GM18526 (cell line): ENCODE results near the gene FOXI3.

Experiments
- POLR2A ChIP-seq: IDR thresholded peaks from 3 replicates; pipeline ENCODE4 v1.6.1; 2011; ENCODE audit not compliant: insufficient read length; ENCODE audit errors: extremely low read depth

The FOXI3 gene

DNA sequence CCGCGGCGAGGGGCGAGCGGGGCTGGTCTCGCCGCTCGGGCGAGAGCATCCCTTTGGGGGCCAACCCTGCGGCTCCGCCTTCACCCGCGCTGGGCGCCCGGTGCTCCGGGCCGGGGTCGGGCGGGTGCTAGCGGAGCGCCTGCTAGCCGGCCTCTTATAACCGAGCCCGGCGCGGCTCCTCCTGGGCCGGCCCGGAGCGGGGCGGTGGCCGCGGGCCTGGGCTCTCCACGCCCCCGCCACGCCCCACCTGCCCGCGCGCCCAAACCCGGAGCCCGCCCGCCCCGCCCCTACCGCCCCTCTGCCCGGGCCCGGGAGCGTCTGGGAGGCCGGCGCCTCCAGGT lies at the start of gene FOXI3:
Gene FOXI3 (minus strand): TSS at position 129 of the 341 bp plus-strand sequence. CDS start 158 bp downstream, outside the sequence.
- no peak for TF ChIP-seq POLR2A

DNA sequence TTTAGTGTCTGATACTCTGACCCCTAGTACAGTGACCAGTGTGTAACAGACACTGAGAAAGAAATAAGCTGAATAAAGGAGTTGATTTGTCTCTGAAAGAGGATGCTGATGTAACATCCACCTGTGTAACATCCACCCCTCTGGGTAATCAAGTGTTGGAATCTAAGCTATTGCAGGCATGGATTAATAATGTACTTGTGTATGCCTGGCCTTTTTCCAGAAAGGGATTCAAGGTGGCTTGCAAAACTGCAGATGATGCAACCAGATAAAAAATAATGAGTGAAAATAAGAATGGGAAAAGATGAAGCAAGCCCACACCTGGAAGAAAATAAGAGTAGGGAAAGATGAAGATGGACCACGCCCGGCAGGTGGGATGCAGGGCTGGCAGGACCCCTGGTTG lies 48.2 kb upstream of the FOXI3 start:
- no peak for TF ChIP-seq POLR2A

DNA sequence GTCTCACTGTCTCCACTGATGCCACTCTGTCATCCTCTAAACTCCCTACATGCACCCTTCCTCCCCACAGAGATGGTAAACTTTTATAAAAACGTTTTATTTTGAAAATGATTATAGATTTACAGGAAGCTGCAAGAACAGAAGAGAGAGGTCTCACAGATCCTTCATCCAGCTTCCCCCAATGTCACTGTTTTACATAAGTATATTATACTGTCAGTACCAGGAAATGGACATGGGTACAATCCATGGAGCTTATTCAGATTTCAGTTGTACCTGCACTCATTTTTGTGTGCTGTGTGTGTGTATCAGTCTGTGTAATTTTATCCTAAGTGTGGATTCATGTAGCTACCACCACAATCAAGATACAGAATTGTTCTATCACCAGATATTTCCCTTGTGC lies 46.7 kb upstream of the FOXI3 start:
- no peak for TF ChIP-seq POLR2A

DNA sequence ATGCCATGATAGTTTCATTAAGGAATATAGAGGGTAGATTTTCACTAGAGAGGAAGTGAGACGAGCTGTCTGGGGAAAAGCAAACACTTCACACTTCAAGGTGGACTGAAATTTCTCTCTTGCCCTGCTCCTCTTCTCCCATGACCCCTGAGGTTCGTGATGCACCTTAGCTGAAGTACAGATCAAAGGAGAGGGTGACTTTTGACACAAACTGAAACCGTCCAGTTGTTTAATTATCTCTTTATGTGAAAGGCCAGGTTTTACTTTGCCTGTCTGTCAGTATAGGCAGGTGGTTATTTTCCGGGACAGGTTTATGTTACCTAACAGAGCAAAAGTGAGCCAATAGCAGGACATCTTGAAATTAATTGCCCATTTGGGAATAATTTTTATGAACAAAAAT lies 41.0 kb upstream of the FOXI3 start:
- no peak for TF ChIP-seq POLR2A

- TF ChIP-seq POLR2A = no peak
Measured at GRCh38 chr2:88492002-88492401, 39.5 kb upstream of the FOXI3 start.

GRCh38 chr2:88489181-88489580 lies 36.7 kb upstream of the FOXI3 start:
- no peak for TF ChIP-seq POLR2A

GRCh38 chr2:88483200-88483599 lies 30.7 kb upstream of the FOXI3 start:
- no peak for TF ChIP-seq POLR2A

GRCh38 chr2:88481691-88482336 lies 29.3 kb upstream of the FOXI3 start:
- TF ChIP-seq POLR2A = no peak

DNA sequence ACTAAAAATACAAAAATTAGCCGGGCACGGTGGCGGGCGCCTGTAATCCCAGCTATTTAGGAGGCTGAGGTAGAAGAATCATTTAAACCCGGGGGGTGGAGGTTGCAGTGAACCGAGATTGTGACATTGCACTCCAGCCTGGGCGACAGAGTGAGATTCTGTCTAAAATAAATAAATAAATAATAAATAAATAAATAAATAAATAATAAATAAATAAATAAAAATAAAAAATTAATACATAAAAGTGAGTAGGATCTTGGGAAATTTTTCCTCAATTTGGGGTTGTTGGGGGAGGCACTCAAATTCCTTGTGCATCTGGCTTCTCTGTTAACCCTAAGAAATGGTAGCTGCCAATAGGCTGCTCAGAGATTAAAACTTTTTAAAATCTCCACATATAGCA lies 20.3 kb upstream of the FOXI3 start:
- TF ChIP-seq POLR2A = no peak

DNA sequence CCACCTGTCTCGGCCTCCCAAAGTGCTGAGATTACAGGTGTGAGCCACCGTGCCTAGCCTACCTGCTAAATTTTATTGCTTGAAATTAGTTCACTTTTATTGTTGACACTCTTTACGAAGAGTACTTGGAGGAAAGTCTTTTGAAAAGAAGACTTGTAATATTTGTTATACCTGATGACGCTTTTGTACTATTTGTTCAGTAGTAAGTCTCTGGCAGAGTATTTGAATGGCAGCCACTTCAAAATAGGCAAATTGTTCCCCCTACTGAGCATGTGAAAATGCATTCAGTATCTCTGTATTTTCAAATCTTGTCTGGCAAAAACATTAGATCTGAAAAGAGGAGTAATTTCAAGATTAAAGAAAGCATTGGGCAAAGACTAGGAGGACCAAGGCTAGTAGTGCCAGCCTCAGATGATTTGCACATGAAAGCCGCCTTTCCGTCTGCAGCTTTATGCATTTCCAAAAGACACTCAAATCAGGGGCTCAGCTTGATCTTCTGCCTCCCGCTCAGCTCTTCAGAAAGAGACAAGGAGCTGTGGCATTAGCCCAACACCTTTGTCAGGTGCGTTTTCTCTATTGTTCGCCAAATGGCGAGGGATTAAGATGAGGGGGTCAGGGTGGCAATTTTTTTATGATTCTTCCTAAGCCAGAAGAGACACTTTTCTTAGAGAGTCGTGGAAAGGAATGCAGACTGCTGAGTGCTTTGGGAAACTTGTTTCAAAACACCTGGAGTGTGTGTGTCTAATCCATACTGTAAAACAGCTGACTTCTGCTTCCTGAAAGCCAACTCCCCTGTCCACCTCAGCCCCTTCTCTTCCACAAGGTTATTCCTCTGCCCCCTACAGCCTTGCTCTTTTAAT lies 18.8 kb upstream of the FOXI3 start:
- TF ChIP-seq POLR2A = no peak

DNA sequence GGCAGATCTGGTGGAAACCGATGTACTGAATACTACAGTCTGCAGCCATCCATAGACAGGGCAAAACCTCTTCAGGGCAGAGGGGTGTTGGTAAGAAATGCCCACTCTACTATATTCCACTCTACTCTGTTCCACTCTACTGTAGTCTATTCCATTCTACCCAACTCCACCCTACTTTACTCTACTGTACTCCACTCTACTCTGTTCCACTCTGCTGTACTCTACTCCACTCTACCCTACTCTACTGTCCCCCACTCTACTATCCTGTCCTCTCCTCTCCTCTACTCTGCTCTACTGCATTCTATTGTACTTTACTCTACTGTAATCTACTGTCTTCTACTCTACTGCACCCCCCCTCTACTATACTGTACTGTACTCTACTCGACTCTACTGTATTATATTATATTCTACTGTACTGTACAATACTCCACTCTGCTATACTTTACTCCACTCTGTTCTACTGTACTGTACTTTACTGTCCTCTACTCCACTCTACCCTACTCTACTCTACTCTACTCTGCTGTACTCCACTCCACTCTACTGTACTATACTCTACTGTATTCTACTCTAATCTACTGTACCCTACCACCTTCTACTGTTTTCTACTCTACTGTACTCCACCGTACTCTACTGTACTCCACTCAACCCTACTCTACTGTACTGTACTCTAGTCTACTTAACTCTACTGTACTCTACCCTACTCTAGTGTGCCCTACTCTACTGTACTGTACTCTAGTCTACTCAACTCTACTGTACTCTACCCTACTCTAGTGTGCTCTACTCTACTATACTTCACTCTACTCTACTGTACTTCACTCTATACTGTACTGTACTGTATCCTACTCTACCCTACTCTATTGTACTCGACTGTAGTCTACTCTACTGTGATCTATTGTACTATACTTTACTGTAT lies 17.0 kb upstream of the FOXI3 start:
- no peak for TF ChIP-seq POLR2A

- TF ChIP-seq POLR2A = no peak
Measured at GRCh38 chr2:88464153-88464552, 11.7 kb upstream of the FOXI3 start.

DNA sequence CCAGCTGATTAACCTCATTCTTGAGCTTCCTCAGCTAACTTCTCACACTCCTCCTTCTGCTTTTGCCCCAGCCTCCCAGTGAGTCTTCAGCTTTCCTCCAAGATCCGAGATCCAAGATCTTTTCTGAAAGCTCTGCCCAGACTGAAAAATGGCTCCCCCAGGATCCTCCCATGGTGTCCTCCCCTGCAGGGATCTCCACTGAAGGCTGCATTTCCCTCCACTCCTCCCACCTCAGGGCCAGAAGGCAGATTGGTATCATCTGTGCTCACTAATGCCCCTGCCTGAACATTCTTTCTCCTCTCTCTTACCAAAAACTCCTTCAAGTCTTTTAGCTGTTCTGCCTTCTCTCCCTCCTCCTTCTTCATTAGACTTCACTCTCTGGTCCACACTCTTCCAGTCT lies 6.1 kb upstream of the FOXI3 start:
- TF ChIP-seq POLR2A = no peak

DNA sequence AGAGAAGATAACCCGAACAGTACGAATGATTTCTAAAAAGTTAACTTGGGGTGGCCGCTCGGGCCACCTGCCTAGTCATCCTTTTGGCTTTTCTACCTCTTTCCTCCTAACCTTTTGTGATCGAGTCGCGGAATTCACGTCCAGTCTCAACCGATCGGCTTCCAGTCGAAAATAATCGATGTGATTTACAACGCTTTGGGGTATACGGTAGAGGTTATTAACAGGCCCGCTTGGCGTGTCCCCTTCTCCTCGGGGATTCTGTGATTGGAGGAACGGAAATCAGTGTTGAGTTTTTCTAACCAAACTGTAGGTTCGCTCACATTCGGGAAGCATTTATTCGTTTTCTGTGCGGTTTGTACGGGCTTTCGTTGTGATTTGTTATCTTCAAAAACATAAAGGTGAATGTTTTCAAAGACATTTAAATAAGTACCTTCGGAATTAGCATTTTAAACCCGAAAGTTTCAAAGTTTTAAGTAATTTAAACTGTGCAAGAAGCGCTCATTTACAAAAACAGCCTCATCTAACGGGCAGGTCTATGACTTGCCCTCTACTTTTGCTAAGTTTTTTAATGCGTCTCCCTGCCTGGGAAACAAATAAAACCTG lies 588 bp upstream of the FOXI3 start:
- TF ChIP-seq POLR2A = no peak
